HEK293 (cell line): ENCODE results near the gene PID1.

Source experiments
- CTCF ChIA-PET: fragments of 350-600 bp; formaldehyde crosslinking; extraction: SDS; loops from one replicate; lab custom pipeline; 2021; ENCODE audit warnings: antibody characterized with exemption; lab: Yijun Ruan, JAX
- POLR2A ChIA-PET: fragments of 300-600 bp; formaldehyde crosslinking; extraction: SDS; loops from one replicate; lab custom pipeline; 2020; ENCODE audit warnings: antibody characterized with exemption, inconsistent platforms; lab: Yijun Ruan, JAX
- H3K27ac ChIP-seq: fragments of 200-500 bp; sonication (Bioruptor generic); 2 replicates; pipeline ENCODE4 v1.5.1; 2014; ENCODE audit warnings: low read depth, low read length, control low read depth, inconsistent platforms; ENCODE audit errors: extremely low read depth
- H3K36me3 ChIP-seq, 2 experiments: fragments of 200-500 bp in 1 of 2; sonication (Bioruptor generic) in 1 of 2; 1 replicate in 1 of 2; 2 replicates in 1 of 2; pipeline ENCODE4 v1.5.1; 2014 to 2017; ENCODE audit warnings: inconsistent platforms in 2 of 2, low read length in 2 of 2; ENCODE audit not compliant: control insufficient read depth in 2 of 2, insufficient read depth in 1 of 2
- H3K4me1 ChIP-seq: fragments of 200-500 bp; sonication (Bioruptor generic); 2 replicates; pipeline ENCODE4 v1.5.1; 2014; ENCODE audit warnings: mild to moderate bottlenecking, low read length, inconsistent platforms; ENCODE audit not compliant: control insufficient read depth, insufficient read depth
- H3K4me3 ChIP-seq: 2 replicates; pipeline ENCODE4 v1.5.1; 2011; ENCODE audit warnings: low read depth, mild to moderate bottlenecking, control low read depth, low read length, moderate library complexity
- H3K9me3 ChIP-seq: fragments of 200-500 bp; sonication (Bioruptor generic); 2 replicates; pipeline ENCODE4 v1.5.1; 2014; ENCODE audit warnings: low read depth, low read length, inconsistent platforms; ENCODE audit not compliant: control insufficient read depth, insufficient read depth
- GLIS1 ChIP-seq: fragments of 450-650 bp; formaldehyde crosslinking; IDR thresholded peaks from 2 replicates; pipeline ENCODE4 v1.5.1; 2016; ENCODE audit warnings: missing biosample characterization, missing genetic modification characterization
- KLF9 ChIP-seq: fragments of 450-650 bp; formaldehyde crosslinking; IDR thresholded peaks from 2 replicates; pipeline ENCODE4 v1.5.1; 2016; ENCODE audit warnings: missing biosample characterization, missing genetic modification characterization, low read depth
- RBAK ChIP-seq: fragments of 450-650 bp; formaldehyde crosslinking; IDR thresholded peaks from 2 replicates; pipeline ENCODE4 v1.5.1; 2016; ENCODE audit warnings: missing biosample characterization, missing genetic modification characterization
- SETDB1 ChIP-seq: IDR thresholded peaks from one replicate; pipeline ENCODE4 v1.6.1; 2017; ENCODE audit warnings: mild to moderate bottlenecking, low read length, moderate library complexity, mixed read lengths; ENCODE audit not compliant: insufficient read length
- ZFP3 ChIP-seq: fragments of 450-650 bp; formaldehyde crosslinking; IDR thresholded peaks from 2 replicates; pipeline ENCODE4 v1.5.1; 2016; ENCODE audit warnings: low read depth, missing biosample characterization, missing genetic modification characterization
- ZIC2 ChIP-seq: fragments of 450-650 bp; formaldehyde crosslinking; IDR thresholded peaks from 2 replicates; pipeline ENCODE4 v1.5.1; 2016; ENCODE audit warnings: missing biosample characterization, missing genetic modification characterization
- ZNF10 ChIP-seq: fragments of 450-650 bp; formaldehyde crosslinking; IDR thresholded peaks from 2 replicates; pipeline ENCODE4 v1.5.1; 2017; ENCODE audit warnings: missing biosample characterization, missing genetic modification characterization
- ZNF175 ChIP-seq: fragments of 450-650 bp; formaldehyde crosslinking; IDR thresholded peaks from 2 replicates; pipeline ENCODE4 v1.5.1; 2016; ENCODE audit warnings: missing biosample characterization, missing genetic modification characterization
- ZNF311 ChIP-seq: fragments of 450-650 bp; formaldehyde crosslinking; IDR thresholded peaks from 2 replicates; pipeline ENCODE4 v1.5.1; 2017; ENCODE audit warnings: missing biosample characterization, missing genetic modification characterization, borderline replicate concordance
- ZNF521 ChIP-seq: fragments of 450-650 bp; formaldehyde crosslinking; IDR thresholded peaks from 2 replicates; pipeline ENCODE4 v1.5.1; 2017; ENCODE audit warnings: missing biosample characterization, mild to moderate bottlenecking, missing genetic modification characterization
- ZNF664 ChIP-seq: fragments of 450-650 bp; formaldehyde crosslinking; IDR thresholded peaks from 2 replicates; pipeline ENCODE4 v1.5.1; 2016; ENCODE audit warnings: missing biosample characterization, missing genetic modification characterization
- ZNF677 ChIP-seq: fragments of 450-650 bp; IDR thresholded peaks from 2 replicates; pipeline ENCODE4 v1.5.0; 2018; ENCODE audit warnings: missing biosample characterization, mild to moderate bottlenecking, missing genetic modification characterization, moderate library complexity
- ZNF776 ChIP-seq: fragments of 450-650 bp; formaldehyde crosslinking; IDR thresholded peaks from 2 replicates; pipeline ENCODE4 v1.5.0; 2017; ENCODE audit warnings: missing biosample characterization, missing genetic modification characterization, borderline replicate concordance
- ZNF791 ChIP-seq: fragments of 450-650 bp; formaldehyde crosslinking; IDR thresholded peaks from 2 replicates; pipeline ENCODE4 v1.5.1; 2016; ENCODE audit warnings: missing biosample characterization, missing genetic modification characterization
- ZNF830 ChIP-seq: fragments of 450-650 bp; IDR thresholded peaks from 2 replicates; pipeline ENCODE4 v1.5.0; 2018; ENCODE audit warnings: missing biosample characterization, missing genetic modification characterization, low read depth, mild to moderate bottlenecking, moderate library complexity
- ZXDB ChIP-seq: fragments of 450-650 bp; formaldehyde crosslinking; IDR thresholded peaks from 2 replicates; pipeline ENCODE4 v1.5.1; 2016; ENCODE audit warnings: missing biosample characterization, missing genetic modification characterization
- TF ChIP-seq, protein P1 (sequence below): fragments of 450-650 bp; formaldehyde crosslinking; IDR thresholded peaks from 2 replicates; pipeline ENCODE4 v1.5.1; 2017; ENCODE audit warnings: missing biosample characterization, missing genetic modification characterization
- TF ChIP-seq, protein P2 (sequence below): fragments of 450-650 bp; formaldehyde crosslinking; IDR thresholded peaks from 2 replicates; pipeline ENCODE4 v1.5.1; 2016; ENCODE audit warnings: missing biosample characterization, missing genetic modification characterization
- TF ChIP-seq, protein P3 (sequence below): fragments of 450-650 bp; formaldehyde crosslinking; IDR thresholded peaks from 2 replicates; pipeline ENCODE4 v1.5.1; 2016; ENCODE audit warnings: missing biosample characterization, missing genetic modification characterization
- TF ChIP-seq, protein P4 (sequence below): fragments of 450-650 bp; formaldehyde crosslinking; IDR thresholded peaks from 2 replicates; pipeline ENCODE4 v1.5.1; 2017; ENCODE audit warnings: missing biosample characterization, missing genetic modification characterization
- TF ChIP-seq, protein P5 (sequence below): fragments of 450-650 bp; formaldehyde crosslinking; IDR thresholded peaks from 2 replicates; pipeline ENCODE4 v1.5.1; 2016; ENCODE audit warnings: missing biosample characterization, missing genetic modification characterization
- TF ChIP-seq, protein P6 (sequence below): fragments of 450-650 bp; formaldehyde crosslinking; IDR thresholded peaks from 2 replicates; pipeline ENCODE4 v1.5.0; 2017; ENCODE audit warnings: missing biosample characterization, missing genetic modification characterization, borderline replicate concordance

Gene PID1

DNA sequence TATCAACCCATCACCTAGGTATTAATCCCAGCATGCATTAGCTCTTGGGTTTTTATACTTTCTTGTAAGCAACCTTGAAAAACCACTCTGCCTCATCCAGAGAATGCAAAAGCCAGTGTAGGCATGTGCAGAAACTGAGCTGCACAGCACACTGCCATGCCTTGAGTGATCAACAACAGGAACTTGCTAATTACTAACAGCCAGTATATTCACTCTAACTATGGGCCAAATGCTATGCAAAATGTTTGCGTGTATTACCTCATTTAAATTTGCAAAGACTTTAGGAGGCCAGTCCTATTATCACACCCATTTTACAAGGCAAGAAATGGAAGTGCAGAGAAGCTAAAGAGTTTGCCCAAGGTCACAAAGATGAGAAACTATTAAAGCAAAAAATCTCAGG, 169.8 kb downstream of the PID1 start (continued):
- no peak for TF ChIP-seq ZIC2
- TF ChIP-seq ZNF521 (tag by site-specific recombination): no peak
- TF ChIP-seq ZNF776: no peak
- no peak for TF ChIP-seq ZNF677
- TF ChIP-seq, protein P1, sequence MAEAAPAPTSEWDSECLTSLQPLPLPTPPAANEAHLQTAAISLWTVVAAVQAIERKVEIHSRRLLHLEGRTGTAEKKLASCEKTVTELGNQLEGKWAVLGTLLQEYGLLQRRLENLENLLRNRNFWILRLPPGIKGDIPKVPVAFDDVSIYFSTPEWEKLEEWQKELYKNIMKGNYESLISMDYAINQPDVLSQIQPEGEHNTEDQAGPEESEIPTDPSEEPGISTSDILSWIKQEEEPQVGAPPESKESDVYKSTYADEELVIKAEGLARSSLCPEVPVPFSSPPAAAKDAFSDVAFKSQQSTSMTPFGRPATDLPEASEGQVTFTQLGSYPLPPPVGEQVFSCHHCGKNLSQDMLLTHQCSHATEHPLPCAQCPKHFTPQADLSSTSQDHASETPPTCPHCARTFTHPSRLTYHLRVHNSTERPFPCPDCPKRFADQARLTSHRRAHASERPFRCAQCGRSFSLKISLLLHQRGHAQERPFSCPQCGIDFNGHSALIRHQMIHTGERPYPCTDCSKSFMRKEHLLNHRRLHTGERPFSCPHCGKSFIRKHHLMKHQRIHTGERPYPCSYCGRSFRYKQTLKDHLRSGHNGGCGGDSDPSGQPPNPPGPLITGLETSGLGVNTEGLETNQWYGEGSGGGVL (tag by site-specific recombination): no peak
- TF ChIP-seq, all 188 proteins: peak for 0

DNA sequence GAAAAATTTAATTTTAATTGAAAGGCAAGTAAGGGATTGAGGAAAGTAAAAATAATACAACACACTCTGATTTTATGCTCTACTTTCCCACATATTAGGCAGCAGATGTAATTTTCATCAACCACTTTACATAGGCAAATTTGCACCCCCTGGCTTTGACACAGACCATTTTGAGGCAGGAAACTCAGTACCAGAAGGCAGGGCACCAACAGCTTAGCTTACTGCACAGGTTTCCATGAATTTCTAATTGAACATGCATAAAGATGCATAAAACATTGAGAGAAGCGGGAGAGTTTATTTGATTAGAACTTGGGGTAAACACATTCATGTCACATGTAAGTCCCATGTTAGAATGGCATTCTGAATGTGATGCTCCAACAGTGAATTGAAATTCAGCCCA, 171.9 kb downstream of the PID1 start:
- H3K4me3 ChIP-seq: no peak overlapping the region
- POLR2A ChIA-PET: no interaction called here
- TF ChIP-seq ZNF175 (no peak), ZNF776 (no peak), ZNF664 (tag by site-specific recombination) (no peak), ZNF830 (tag by site-specific recombination) (no peak), RBAK (tag by site-specific recombination) (no peak), KLF9 (tag by site-specific recombination) (no peak), GLIS1 (tag by site-specific recombination) (no peak), ZXDB (tag by site-specific recombination) (no peak), SETDB1 (no peak)
- TF ChIP-seq, protein P2, sequence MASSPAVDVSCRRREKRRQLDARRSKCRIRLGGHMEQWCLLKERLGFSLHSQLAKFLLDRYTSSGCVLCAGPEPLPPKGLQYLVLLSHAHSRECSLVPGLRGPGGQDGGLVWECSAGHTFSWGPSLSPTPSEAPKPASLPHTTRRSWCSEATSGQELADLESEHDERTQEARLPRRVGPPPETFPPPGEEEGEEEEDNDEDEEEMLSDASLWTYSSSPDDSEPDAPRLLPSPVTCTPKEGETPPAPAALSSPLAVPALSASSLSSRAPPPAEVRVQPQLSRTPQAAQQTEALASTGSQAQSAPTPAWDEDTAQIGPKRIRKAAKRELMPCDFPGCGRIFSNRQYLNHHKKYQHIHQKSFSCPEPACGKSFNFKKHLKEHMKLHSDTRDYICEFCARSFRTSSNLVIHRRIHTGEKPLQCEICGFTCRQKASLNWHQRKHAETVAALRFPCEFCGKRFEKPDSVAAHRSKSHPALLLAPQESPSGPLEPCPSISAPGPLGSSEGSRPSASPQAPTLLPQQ (tag by site-specific recombination): no peak
- TF ChIP-seq, protein P3, sequence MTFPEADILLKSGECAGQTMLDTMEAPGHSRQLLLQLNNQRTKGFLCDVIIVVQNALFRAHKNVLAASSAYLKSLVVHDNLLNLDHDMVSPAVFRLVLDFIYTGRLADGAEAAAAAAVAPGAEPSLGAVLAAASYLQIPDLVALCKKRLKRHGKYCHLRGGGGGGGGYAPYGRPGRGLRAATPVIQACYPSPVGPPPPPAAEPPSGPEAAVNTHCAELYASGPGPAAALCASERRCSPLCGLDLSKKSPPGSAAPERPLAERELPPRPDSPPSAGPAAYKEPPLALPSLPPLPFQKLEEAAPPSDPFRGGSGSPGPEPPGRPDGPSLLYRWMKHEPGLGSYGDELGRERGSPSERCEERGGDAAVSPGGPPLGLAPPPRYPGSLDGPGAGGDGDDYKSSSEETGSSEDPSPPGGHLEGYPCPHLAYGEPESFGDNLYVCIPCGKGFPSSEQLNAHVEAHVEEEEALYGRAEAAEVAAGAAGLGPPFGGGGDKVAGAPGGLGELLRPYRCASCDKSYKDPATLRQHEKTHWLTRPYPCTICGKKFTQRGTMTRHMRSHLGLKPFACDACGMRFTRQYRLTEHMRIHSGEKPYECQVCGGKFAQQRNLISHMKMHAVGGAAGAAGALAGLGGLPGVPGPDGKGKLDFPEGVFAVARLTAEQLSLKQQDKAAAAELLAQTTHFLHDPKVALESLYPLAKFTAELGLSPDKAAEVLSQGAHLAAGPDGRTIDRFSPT (tag by site-specific recombination): no peak
- TF ChIP-seq, protein P4, sequence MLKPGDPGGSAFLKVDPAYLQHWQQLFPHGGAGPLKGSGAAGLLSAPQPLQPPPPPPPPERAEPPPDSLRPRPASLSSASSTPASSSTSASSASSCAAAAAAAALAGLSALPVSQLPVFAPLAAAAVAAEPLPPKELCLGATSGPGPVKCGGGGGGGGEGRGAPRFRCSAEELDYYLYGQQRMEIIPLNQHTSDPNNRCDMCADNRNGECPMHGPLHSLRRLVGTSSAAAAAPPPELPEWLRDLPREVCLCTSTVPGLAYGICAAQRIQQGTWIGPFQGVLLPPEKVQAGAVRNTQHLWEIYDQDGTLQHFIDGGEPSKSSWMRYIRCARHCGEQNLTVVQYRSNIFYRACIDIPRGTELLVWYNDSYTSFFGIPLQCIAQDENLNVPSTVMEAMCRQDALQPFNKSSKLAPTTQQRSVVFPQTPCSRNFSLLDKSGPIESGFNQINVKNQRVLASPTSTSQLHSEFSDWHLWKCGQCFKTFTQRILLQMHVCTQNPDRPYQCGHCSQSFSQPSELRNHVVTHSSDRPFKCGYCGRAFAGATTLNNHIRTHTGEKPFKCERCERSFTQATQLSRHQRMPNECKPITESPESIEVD (tag by site-specific recombination): no peak
- no peak overlapping the region for H3K27ac ChIP-seq
- no peaks in the 10 kb centered on the region for H3K9me3 ChIP-seq
- no peaks in the 10 kb centered on the region for H3K36me3 ChIP-seq
- CTCF ChIA-PET: no interaction called here
- no peaks in the 10 kb centered on the region for H3K4me1 ChIP-seq

DNA sequence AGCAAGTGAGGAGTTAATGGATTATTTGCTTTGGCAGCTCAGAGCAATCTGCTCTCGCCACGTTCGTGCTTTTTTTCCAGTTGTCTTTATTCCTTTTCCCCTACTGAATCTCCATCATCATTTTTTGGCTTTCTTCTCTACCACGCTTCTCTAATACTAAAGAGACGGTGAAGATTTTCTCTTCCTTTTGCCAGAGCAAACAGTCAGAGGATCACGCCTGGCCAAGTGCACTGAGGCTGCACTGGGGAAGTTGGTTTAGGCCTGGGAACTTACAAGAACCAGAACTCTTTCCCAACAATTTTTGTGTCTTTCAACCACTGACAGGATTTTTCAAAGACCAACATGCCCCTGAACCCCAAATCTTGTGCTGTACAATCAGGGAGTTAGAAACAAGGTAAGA, 172.3 kb downstream of the PID1 start:
- Histone ChIP-seq H3K9me3 (no peaks in the 10 kb centered on the region), H3K4me3 (no peak overlapping the region), H3K4me1 (no peaks in the 10 kb centered on the region), H3K27ac (no peak overlapping the region), H3K36me3 (no peaks in the 10 kb centered on the region)
- POLR2A ChIA-PET: no interaction called here
- CTCF ChIA-PET: interaction anchor here (0.6 kb wide), 1 partner anchor 10 kb away, joined by 3 read pairs; no protein-coding TSS in a partner anchor
- TF ChIP-seq ZFP3 (tag by site-specific recombination) (no peak), ZNF311 (no peak), ZNF791 (tag by site-specific recombination) (no peak), ZNF10 (tag by site-specific recombination) (no peak), ZXDB (tag by site-specific recombination) (no peak)
- TF ChIP-seq, protein P5, sequence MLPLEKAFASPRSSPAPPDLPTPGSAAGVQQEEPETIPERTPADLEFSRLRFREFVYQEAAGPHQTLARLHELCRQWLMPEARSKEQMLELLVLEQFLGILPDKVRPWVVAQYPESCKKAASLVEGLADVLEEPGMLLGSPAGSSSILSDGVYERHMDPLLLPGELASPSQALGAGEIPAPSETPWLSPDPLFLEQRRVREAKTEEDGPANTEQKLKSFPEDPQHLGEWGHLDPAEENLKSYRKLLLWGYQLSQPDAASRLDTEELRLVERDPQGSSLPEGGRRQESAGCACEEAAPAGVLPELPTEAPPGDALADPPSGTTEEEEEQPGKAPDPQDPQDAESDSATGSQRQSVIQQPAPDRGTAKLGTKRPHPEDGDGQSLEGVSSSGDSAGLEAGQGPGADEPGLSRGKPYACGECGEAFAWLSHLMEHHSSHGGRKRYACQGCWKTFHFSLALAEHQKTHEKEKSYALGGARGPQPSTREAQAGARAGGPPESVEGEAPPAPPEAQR (tag by site-specific recombination): no peak
- TF ChIP-seq, protein P6, sequence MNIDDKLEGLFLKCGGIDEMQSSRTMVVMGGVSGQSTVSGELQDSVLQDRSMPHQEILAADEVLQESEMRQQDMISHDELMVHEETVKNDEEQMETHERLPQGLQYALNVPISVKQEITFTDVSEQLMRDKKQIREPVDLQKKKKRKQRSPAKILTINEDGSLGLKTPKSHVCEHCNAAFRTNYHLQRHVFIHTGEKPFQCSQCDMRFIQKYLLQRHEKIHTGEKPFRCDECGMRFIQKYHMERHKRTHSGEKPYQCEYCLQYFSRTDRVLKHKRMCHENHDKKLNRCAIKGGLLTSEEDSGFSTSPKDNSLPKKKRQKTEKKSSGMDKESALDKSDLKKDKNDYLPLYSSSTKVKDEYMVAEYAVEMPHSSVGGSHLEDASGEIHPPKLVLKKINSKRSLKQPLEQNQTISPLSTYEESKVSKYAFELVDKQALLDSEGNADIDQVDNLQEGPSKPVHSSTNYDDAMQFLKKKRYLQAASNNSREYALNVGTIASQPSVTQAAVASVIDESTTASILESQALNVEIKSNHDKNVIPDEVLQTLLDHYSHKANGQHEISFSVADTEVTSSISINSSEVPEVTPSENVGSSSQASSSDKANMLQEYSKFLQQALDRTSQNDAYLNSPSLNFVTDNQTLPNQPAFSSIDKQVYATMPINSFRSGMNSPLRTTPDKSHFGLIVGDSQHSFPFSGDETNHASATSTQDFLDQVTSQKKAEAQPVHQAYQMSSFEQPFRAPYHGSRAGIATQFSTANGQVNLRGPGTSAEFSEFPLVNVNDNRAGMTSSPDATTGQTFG: no peak
